HG02763 (cell line): Measurements from ENCODE around the gene KLK13.

Experiments
- ATAC-seq: cut with Tn5 transposase; IDR thresholded peaks from one replicate; pipeline ENCODE4 v1.9.1; 2021; ENCODE audit warnings: mild to moderate bottlenecking, moderate library complexity; ENCODE audit not compliant: unreplicated experiment

The KLK13 gene

DNA sequence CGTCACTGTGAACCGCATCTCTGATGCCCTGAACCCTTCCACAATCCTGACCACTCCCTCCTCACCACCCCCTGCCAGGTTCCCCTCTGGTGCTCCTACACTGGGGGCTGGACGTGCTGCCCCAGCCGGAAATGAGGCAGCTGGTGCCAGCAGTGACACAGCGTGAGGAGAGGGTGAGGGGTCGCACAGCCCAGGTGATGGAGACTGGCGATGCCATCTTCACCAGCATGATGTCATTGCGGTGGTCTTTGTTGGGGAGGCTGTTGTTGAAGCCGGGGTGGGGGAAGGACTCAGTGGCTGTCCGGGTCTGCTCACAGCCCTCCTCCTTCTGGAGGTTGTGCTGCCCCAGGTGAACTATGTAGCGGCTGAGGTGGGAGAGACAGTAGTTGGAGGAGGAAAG is 40.9 kb downstream of the KLK13 start:
- ATAC-seq: no peak

- no peak for ATAC-seq
Observed at GRCh38 chr19:51022526-51022925, 42.4 kb downstream of the KLK13 start.

GRCh38 chr19:51020988-51021651 is 43.8 kb downstream of the KLK13 start:
- ATAC-seq: no peak

GRCh38 chr19:51019544-51019925 is 45.4 kb downstream of the KLK13 start, which contains the start of gene KLK10:
Gene KLK10, minus strand, starts transcription at chr19:51019709. Its CDS starts 579 bp downstream, at chr19:51019130.
- ATAC-seq: no peak

DNA sequence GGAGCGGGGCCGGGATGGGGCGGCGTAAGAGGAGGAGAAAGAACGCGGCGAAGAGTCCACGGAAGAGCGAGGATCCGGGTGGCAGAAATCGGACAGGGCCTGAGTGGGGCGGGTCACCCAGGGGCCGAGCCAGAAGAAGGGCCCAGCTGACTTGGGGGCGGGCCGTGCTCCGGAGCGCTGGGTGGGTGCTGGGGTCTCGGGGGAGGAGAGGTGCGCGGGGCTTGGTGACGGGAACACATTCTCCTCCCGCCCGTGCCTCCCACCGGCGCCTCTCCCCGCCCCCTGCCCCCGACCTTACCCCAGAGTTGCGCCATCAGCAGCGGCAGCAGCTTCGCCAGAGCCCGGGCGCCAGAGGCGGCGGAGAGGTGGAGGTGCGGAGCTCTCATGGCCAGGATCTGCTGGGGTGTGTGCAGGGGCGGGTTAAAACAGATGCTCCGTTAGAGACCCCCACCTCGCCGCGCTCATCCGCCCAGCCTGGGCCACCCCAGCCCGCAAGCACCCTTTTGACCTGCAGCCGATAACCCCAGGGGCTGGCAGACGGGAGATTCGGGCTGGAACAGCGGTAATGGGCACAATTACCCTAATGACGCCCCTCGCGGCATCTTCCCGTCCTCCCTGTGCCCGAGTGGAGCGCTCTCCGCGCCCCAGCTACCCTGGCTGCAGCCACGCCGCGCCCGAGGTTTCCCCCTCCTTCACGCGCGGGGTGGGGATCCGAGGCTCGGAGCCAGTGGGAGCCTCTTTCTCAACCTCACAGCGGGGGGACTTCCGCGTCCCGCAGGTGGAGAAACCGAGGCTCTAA is 45.9 kb downstream of the KLK13 start:
- no peak for ATAC-seq

DNA sequence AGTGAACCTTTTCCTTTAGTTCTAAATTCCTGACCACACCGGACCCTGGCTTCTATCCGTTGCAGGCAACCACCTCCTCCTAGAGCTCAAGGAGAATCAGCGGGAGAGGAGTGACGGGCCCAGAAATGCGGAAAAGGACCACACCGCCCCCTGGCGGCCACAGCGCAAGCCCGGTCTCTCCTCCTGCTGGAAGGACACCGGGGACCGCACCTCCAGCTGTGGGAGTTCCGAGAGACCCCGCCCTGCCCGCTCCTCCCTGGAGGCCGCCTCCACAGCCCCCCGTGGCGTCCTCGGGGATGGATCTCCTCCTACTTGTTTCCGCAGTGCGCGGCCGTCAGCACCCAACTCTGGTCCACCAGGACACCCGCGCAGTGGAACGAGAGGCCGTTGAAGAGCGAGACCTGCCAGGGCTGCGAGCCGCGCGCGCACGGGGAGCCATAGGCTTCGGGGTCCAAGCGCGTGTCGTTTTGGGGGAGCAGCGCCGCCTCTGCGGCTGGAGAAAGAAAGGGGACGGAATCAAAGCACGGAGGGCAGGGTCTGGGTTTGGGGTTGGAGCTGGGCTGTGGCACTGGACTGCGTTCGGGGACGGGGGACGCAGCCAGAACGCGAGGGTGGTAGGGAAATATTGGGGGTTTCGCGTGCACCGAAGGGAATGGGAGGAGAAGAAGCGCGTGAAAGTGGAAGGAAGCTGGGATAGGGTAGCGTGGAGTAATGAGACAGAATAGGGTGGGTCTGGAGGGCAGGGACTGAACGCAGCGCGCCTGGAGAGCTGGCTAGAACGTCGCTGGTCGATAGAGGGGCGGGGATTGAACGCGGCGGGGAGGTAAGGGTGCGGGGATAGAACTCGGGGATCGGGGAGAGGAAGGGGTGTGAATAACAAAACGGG is 47.9 kb downstream of the KLK13 start:
- ATAC-seq: no peak

GRCh38 chr19:51015691-51016267 is 49.1 kb downstream of the KLK13 start:
- no peak for ATAC-seq

GRCh38 chr19:51014242-51014641 is 50.6 kb downstream of the KLK13 start:
- no peak for ATAC-seq

GRCh38 chr19:51012661-51013190 is 52.2 kb downstream of the KLK13 start:
- ATAC-seq: no peak

DNA sequence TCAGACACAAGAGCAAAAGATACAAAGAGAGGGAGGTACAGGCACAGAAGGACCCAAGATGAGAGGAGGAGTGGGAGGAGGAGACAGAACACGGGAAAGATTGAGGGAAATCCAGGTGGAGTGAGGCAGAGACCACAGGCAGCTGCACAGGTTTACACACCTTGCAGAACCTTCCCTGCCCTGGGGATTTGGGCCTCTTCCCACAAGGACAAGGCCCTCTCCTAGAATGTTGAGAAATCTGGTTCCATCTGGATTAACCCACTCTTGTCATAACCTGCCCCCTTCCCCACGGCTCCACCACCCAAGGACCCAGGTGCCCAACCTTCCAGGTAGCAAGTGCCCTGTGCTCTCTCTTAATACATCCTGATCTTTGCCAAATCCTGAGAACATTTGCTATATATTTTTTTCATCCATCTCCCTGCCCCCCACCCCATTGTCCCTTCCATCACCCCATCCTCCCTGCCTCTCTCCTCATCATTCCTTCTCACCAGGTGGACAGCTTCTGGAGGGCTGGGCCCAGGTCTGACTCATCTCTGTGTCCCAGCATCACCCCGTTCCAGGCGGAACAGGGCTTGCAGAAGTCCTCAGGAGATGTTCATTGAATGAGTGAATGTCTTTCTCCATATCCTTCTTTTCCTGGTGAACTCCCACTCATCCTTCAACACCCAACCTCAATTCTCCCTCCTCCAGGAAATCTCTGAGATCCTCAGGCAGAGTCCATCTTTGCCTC is 54.7 kb downstream of the KLK13 start:
- ATAC-seq: no peak

GRCh38 chr19:51009061-51009891 is 55.6 kb downstream of the KLK13 start:
- ATAC-seq: no peak

DNA sequence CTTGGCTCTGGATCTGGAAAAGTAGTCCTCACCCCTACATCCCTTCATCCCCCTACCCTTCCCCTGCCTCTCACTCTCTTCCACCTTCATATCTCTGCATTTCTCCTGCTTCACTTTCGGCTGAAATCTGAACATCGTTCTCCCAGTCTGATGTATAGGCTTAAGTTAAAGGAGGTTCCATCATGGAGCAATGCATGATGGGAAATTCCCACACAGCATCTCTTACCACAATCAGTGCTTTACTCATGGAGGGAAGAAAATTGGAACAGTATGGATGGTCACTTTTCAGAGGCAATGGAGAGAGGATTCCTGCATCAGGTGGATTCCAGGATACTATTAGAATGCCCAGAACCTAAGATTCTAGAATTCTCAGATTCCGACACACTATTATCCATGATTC is 57.4 kb downstream of the KLK13 start:
- ATAC-seq: no peak

DNA sequence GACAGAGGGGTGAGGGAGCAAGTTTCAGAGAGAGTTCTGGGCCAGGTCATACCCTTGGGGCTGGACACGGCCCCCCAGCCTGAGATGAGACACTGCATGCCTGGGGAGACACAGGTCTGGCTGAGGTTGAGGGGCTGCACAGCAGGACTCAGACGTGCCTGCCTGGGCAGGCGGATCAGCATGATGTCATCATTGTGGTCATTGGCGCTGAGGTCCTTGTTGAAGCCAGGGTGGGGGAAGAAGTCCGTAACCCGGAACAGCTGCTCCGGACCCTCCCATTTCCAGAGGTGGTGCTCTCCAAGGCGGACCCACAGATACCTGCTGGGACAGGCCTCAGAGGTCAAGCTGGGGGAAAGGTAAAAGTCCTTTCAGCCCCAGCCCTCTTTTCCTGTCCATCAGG is 58.5 kb downstream of the KLK13 start:
- ATAC-seq: no peak
